VCaP (cell line): ENCODE results near the gene HOMEZ.
"Not testable (repeated sequence)": the region's sequence is repeated elsewhere in the genome, so short reads cannot be mapped to it uniquely, and the experiment has no call there.

ENCODE experiments used
- H3K27ac ChIP-seq: fragments of 450-650 bp; 2 replicates; pipeline ENCODE4 v1.5.1; 2017
- TF ChIP-seq, protein P1 (sequence below): fragments of 450-650 bp; conservative IDR thresholded peaks from 2 replicates; pipeline ENCODE4 v1.5.1; 2017; ENCODE audit warnings: mild to moderate bottlenecking, moderate library complexity

The HOMEZ gene, protein sequence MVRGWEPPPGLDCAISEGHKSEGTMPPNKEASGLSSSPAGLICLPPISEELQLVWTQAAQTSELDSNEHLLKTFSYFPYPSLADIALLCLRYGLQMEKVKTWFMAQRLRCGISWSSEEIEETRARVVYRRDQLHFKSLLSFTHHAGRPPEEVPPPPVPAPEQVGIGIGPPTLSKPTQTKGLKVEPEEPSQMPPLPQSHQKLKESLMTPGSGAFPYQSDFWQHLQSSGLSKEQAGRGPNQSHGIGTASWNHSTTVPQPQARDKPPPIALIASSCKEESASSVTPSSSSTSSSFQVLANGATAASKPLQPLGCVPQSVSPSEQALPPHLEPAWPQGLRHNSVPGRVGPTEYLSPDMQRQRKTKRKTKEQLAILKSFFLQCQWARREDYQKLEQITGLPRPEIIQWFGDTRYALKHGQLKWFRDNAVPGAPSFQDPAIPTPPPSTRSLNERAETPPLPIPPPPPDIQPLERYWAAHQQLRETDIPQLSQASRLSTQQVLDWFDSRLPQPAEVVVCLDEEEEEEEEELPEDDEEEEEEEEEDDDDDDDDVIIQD

DNA sequence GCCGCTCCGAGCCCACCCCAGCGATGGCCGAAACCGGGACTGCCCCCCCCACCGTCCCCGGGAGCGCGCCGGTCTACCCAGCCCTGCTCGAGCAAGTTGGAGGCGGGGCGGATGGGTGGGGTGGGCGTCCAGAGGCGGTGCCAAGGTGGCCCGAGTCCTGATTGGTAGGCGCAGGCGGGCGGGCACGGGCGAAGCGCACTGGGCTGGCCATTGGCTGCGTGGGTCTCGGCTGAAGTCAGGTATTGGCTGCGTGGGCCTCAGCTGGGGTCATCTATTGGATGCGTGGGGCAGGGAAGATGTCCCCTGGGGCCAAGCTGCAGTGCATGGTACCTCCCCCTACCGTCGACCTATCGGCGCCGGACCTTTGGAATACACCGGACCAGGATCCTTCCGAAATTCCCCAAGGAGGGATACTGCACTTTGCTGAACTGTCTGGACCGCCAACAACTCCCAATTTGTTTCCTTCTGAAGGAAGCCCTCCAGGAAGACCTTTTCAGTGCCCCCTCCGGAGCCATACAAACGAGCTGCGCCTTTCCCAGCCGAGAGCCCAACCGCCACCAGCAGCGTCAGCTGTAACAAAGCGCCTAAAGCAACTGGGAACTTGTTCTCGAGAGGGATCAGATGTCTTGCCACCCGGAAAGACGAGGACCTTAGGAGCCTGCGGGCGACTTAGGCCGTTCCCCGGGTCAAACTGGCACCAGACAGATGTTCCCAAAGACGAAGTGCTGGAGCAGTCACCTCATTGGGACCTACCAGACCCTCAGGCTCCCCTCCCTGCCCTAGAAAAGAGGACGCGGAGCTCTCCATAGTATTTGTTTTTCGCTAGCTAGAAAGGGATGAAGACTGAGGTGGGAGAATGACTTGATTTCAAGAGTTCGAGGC lies at the start of gene HOMEZ:
Gene HOMEZ, minus strand, starts transcription at position 113 of the 882 bp plus-strand sequence. CDS start 180 bp downstream, outside the sequence.
- H3K27ac ChIP-seq, result peak within 1 kb of the TSS; percentile 79
- TF ChIP-seq, protein P1, sequence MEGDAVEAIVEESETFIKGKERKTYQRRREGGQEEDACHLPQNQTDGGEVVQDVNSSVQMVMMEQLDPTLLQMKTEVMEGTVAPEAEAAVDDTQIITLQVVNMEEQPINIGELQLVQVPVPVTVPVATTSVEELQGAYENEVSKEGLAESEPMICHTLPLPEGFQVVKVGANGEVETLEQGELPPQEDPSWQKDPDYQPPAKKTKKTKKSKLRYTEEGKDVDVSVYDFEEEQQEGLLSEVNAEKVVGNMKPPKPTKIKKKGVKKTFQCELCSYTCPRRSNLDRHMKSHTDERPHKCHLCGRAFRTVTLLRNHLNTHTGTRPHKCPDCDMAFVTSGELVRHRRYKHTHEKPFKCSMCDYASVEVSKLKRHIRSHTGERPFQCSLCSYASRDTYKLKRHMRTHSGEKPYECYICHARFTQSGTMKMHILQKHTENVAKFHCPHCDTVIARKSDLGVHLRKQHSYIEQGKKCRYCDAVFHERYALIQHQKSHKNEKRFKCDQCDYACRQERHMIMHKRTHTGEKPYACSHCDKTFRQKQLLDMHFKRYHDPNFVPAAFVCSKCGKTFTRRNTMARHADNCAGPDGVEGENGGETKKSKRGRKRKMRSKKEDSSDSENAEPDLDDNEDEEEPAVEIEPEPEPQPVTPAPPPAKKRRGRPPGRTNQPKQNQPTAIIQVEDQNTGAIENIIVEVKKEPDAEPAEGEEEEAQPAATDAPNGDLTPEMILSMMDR, result no peak

DNA sequence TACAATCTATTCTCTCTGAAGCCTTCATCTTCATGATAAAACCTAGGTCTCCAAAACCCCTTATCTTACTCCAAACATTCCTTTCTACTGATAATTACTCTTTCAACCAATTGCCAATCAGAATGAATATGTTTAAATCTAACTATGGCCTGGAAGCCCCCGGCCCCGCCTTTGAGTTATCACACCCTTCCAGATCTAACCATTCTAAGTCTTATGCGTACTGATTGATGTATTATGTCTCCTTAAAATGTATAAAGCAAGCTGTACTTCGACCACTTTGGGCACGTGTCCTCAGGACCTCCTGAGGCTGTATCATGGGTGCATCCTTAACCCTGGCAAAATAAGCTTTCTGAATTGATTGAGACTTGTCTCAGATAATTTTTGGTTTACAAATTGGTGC lies 49.7 kb upstream of the HOMEZ start:
- H3K27ac ChIP-seq, result no peak overlapping the region
- TF ChIP-seq, protein P1, result no peak

DNA sequence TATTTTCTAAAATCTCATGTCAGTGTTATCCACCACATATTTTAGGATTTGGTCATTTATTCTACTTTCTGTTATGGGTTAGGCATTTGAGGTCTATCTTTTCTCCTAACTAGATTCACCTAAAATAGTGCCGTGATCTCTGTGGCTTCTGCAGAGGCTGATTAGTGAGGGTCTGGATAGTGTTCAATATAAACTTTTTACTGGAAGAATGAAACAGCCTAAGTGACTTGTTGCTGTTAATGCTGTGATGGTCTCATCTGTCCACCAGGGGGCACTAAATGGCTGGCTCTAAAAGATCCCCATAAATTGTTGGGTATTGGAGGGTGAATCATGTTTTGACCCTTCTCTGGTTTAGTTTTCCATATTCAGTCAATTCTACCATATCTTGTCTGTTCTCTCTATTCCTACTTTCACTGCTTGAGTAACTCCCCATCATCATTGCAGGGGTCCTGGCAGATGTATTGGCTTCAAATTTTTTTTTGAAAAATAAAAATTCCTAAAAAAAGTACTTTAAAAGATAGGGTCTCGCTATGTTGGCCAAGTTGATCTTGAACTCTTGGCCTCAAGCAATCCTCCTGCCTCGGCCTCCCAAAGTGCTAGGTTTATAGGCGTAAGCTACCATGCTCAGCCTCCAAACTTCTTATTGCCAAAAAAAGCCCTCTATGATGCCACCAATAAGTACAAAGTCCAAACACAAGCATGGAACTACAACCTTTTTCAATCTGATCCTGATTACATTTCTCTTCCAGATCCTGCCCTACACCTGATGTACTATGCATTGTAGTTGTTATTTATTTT lies 42.2 kb upstream of the HOMEZ start:
- TF ChIP-seq, protein P1, result peak; percentile 86
- H3K27ac ChIP-seq, result peak overlapping the region; percentile 59

DNA sequence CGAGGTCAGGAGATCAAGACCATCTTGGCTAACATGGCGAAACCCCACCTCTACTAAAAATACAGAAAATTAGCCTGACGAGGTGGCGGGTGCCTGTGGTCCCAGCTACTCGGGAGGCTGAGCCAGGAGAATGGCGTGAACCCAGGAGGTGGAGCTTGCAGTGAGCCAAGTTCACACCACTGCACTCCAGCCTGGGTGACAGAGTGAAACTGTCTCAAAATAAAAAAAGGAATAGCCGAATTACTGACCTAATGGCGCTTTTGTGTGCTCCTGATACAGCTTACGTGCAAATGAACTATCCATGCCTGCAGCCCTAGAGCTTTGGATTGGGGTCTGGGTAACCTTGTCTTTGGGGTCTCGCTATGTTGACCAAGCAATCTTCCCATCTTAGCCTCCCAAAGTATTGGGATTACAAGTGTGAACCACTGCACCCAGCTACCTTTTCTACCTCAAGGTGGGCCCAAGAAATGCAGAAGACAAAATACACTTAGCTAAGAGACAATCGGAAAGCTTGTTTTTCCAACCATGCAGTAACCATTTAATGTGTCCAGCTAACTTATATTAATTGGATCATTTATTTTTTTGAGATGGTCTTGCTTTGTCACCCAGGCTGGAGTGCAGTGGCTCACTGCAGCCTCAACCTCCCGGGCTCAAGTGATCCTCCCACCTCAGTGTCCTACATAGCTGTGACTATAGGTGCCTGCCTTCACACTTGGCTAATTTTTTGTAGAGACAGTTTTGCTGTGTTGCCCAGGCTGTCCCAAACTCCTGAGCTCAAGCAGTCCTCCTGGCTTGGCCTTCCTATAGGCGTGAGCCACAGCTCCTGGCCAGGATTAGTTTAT lies 40.8 kb upstream of the HOMEZ start:
- TF ChIP-seq, protein P1, result no peak
- no peak overlapping the region for H3K27ac ChIP-seq

DNA sequence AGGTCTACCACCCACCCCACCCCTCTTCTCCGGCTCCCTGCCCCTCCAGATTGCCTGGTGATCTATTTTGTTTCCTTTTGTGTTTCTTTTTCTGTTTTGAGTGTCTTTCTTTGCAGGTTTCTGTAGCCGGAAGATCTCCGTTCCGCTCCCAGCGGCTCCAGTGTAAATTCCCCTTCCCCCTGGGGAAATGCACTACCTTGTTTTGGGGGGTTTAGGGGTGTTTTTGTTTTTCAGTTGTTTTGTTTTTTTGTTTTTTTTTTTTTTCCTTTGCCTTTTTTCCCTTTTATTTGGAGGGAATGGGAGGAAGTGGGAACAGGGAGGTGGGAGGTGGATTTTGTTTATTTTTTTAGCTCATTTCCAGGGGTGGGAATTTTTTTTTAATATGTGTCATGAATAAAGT lies 39.8 kb upstream of the HOMEZ start:
- H3K27ac ChIP-seq, result not testable (repeated sequence)

DNA sequence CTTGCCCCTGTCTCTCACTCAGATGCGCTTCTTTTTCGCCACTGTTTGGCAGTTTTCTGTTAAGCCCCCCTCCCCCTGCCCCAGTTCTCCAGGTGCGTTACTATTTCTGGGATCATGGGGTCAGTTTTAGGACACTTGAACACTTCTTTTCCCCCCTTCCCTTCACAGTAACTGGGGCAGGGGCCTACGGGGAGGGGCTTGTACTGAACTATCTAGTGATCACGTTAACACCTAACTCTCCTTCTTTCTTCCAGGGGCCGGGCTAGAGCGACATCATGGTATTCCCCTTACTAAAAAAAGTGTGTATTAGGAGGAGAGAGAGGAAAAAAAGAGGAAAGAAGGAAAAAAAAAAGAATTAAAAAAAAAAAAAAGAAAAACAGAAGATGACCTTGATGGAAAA lies 39.1 kb upstream of the HOMEZ start:
- TF ChIP-seq, protein P1, result no peak
- no peak overlapping the region for H3K27ac ChIP-seq

DNA sequence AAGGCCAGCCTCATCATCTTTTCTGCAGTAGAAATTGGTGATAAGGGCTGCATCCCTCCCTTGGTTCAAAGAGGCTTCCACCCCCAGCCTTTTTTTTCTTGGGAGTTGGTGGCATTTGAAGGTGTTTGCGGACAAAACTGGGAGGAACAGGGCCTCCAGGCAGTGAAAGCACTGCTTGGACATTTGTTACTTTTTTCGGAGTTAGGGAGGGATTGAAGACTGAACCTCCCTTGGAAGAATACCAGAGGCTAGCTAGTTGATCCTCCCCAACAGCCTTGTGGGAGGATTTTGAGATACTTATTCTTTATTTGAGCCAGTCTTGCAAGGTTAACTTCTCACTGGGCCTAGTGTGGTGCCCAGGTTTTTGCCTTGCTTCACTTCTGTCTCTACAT lies 38.5 kb upstream of the HOMEZ start:
- H3K27ac ChIP-seq, result no peak overlapping the region
- TF ChIP-seq, protein P1, result no peak
